ENCODE results near the gene PIK3R1.
"Not testable (repeated sequence)": the region's sequence is repeated elsewhere in the genome, so short reads cannot be mapped to it uniquely, and the experiment has no call there.

DNA sequence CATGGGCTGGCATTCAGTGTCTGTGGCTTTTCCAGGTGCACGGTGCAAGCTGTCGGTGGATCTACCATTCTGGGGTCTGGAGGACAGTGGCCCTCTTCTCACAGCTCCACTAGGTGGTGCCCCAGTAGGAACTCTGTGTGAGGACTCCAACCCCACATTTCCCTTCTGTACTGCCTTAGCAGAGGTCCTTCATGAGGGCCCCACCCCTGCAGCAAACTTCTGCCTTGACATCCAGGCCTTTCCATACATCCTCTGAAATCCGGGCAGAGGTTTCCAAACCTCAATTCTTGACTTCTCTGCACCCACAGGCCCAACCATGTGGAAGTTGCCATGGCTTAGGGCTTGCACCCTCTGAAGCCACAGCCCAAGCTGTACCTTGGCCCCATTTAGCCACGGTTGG lies 4.9 kb upstream of the PIK3R1 start:
- not testable (repeated sequence) for TF ChIP-seq EZH2 (IDR thresholded peaks at IDR 0.05; ENCODE audit: low read depth, unreplicated experiment); CTCF (conservative IDR thresholded peaks at IDR 0.05; ENCODE audit: low read depth in 2 of 2); EZH2phosphoT487 (IDR thresholded peaks at IDR 0.05; ENCODE audit: unreplicated experiment); POLR2AphosphoS5 (IDR thresholded peaks at IDR 0.05; ENCODE audit: low read depth); STAT1 (IDR thresholded peaks at IDR 0.05; ENCODE audit: unreplicated experiment)
